ENCODE data around the gene LBHD2. TPM values are rescaled to one million over a fixed set of nuclear protein-coding genes. Genes with fewer than 3 reads are reported as not detected.

Gene LBHD2
- total and polyA plus RNA-seq, 2 of the 8 experiments (the other 6 are each of a cell fraction or from before 2014, with no cell fraction given) = not detected

DNA sequence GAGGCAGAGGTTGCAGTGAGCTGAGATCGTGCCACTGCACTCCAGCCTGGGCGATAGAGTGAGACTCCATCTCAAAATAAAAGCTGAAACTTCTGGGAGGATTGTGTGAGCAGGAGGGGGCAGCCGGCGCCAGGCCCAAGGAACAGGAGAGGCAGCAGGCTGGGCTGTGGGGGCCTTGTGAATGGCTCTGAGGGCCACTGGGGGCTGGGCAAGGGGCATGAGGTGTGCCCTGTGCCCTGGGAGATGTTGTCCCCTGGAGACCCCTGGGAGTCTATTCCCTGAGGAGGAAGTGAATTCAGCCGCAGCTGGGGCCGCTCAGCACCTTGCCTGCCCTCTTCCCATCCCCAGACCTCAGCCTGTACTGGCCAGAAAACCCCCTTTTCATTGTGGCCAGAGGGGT lies 4.9 kb downstream of the LBHD2 start (continued):
- TF ChIP-seq KDM4A (IDR thresholded peaks at IDR 0.05; ENCODE audit: low read depth, low read length, severe bottlenecking) = no peak
